Astrocyte (in vitro differentiated cells and primary cell): ENCODE data around the gene GON4L.
"Not testable (repeated sequence)": the region's sequence is repeated elsewhere in the genome, so short reads cannot be mapped to it uniquely, and the experiment has no call there.

Experiments
- CTCF ChIP-seq: IDR thresholded peaks from 2 replicates; pipeline ENCODE4 v1.5.1; 2011; ENCODE audit warnings: low read depth, mild to moderate bottlenecking, inconsistent platforms, low read length, moderate library complexity; ENCODE audit not compliant: insufficient read depth
- EZH2 ChIP-seq: IDR thresholded peaks from 2 replicates; pipeline ENCODE4 v1.6.1; 2012; ENCODE audit warnings: mild to moderate bottlenecking, low read length, inconsistent platforms; ENCODE audit not compliant: insufficient read depth

GRCh38 chr1:155834927-155835399, 22.1 kb downstream of the GON4L start:
- not testable (repeated sequence) for TF ChIP-seq CTCF, EZH2
